Small intestine (tissue), 7 donors: ENCODE data around the gene SRSF6. TPM values are rescaled to one million over a fixed set of nuclear protein-coding genes. Genes with fewer than 3 reads are reported as not detected.
"Not testable (repeated sequence)": the region's sequence is repeated elsewhere in the genome, so short reads cannot be mapped to it uniquely, and the experiment has no call there.

Experiments
- DNase-seq, 2 donors: peaks; one replicate each; pipeline versions ENCODE4 v3.0.0 to v3.0.0-alpha.2; 2013
- FAIRE-seq: peaks from 2 replicates; lab custom pipeline; 2012; peaks lifted over from hg19 to GRCh38; lab: Jason Lieb, UNC
- H3K27ac ChIP-seq, 3 donors: one replicate each; pipeline ENCODE4 v1.5.1; 2013; ENCODE audit warnings: low read length in 2 of 3, mild to moderate bottlenecking in 2 of 3, control low read depth in 1 of 3, inconsistent platforms in 1 of 3, low read depth in 1 of 3, moderate library complexity in 1 of 3
- H3K27me3 ChIP-seq, 3 donors: one replicate each; pipeline ENCODE4 v1.6.1; 2013; ENCODE audit warnings: low read length in 3 of 3, inconsistent platforms in 1 of 3; ENCODE audit not compliant: control insufficient read depth in 3 of 3, insufficient read depth in 3 of 3
- H3K36me3 ChIP-seq, 3 donors: one replicate each; pipeline ENCODE4 v1.6.1; 2013; ENCODE audit warnings: low read length in 3 of 3, inconsistent platforms in 1 of 3, low read depth in 1 of 3, mild to moderate bottlenecking in 1 of 3, moderate library complexity in 1 of 3; ENCODE audit not compliant: control insufficient read depth in 3 of 3, insufficient read depth in 2 of 3
- H3K4me1 ChIP-seq, 3 donors: one replicate each; pipeline ENCODE4 v1.6.1; 2013; ENCODE audit warnings: low read length in 2 of 3, inconsistent platforms in 1 of 3, low read depth in 1 of 3, mild to moderate bottlenecking in 1 of 3, moderate library complexity in 1 of 3; ENCODE audit not compliant: control insufficient read depth in 3 of 3, insufficient read depth in 2 of 3
- H3K4me3 ChIP-seq, 3 donors: one replicate each; pipeline ENCODE4 v1.5.1; 2013; ENCODE audit warnings: low read length in 3 of 3, control low read depth in 1 of 3, inconsistent platforms in 1 of 3, low read depth in 1 of 3, mild to moderate bottlenecking in 1 of 3, moderate library complexity in 1 of 3
- H3K9me3 ChIP-seq, 2 donors: one replicate each; pipeline ENCODE4 v1.6.1; 2013; ENCODE audit warnings: low read depth in 1 of 2, low read length in 1 of 2; ENCODE audit not compliant: control insufficient read depth in 2 of 2, insufficient read depth in 1 of 2
- WGBS, 3 donors: extraction: QIAGEN DNeasy Blood & Tissue Kit; methylation state at CpG; one replicate each; pipeline ENCODE4 v1.1.7; 2013; 5-methylcytosine and 5-hydroxymethylcytosine counted together
- polyA plus RNA-seq, 4 donors: library from polyadenylated mRNA; stranded (reverse) in 3 of 4; unstranded in 1 of 4; fragments of 200-250 nt in 3 of 4; fragments of 120-200 nt in 1 of 4; gene quantifications; one replicate each; pipeline versions ENCODE4 v1.2.1 to v1.2.3, GENCODE V29; 2013
- donor health status: healthy with polysubstance abuse.
- donor health status: control.
- donor health status: control.
- donor health status: Bipolar disorder and iron deficiency.
- donor health status: healthy.

SRSF6 gene
- polyA plus RNA-seq, 4 donors = 42.4 to 204 (median 73.8) TPM

- not testable (repeated sequence) for H3K27ac ChIP-seq, H3K36me3 ChIP-seq, H3K4me1 ChIP-seq, DNase-seq, H3K9me3 ChIP-seq, H3K27me3 ChIP-seq, H3K4me3 ChIP-seq, FAIRE-seq
- WGBS, 3 donors = 79 to 84% (median 83%) methylated on average over 7 of the region's 7 CpGs
Observed at GRCh38 chr20:43420913-43421312, 36.8 kb upstream of the SRSF6 start.

DNA sequence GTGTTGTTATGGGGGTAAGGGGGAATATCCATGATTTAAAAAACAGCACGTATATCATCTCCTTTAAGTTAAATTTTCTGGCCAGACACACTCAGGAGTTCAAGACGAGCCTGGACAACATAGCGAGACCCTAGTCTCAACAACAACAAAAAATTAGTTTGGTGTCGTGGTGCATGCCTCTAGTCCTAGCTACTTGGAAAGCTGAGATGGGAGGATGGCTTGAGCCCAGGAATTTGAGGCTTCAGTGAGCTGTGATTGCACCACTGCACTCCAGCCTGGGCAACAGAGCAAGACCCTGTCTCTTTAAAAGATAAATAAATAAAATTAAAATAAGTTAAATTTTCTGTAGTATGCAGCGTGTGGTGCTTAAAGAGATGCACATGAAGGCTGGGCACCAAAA, 31.5 kb upstream of the SRSF6 start:
- no peak for FAIRE-seq
- Histone ChIP-seq H3K9me3 (no peaks in the 10 kb centered on the region), H3K27me3 (peaks cover 0 to 6% (median 0%) of the 10 kb centered on the region in 3 donors), H3K4me3 (no peak overlapping the region), H3K27ac (no peak overlapping the region), H3K4me1 (no peaks in the 10 kb centered on the region), H3K36me3 (no peaks in the 10 kb centered on the region)
- WGBS, 3 donors = 83 to 87% (median 85%) methylated on average over 5 of the region's 5 CpGs
- no peak for DNase-seq

GRCh38 chr20:43430265-43431133, 27.2 kb upstream of the SRSF6 start:
- WGBS, 3 donors = 46 to 55% (median 51%) methylated on average over 10 of the region's 10 CpGs
- no peak overlapping the region for H3K4me3 ChIP-seq
- H3K4me1 ChIP-seq = no peaks in the 10 kb centered on the region
- H3K27me3 ChIP-seq = peaks cover 0 to 11% (median 0%) of the 10 kb centered on the region in 3 donors
- FAIRE-seq = no peak
- H3K27ac ChIP-seq = no peak overlapping the region
- no peak for DNase-seq
- no peaks in the 10 kb centered on the region for H3K9me3 ChIP-seq
- H3K36me3 ChIP-seq = no peaks in the 10 kb centered on the region

- no peak for FAIRE-seq
- Histone ChIP-seq H3K27ac (no peak overlapping the region), H3K4me1 (no peaks in the 10 kb centered on the region), H3K4me3 (no peak overlapping the region), H3K9me3 (no peaks in the 10 kb centered on the region), H3K36me3 (no peaks in the 10 kb centered on the region), H3K27me3 (peaks cover 0 to 11% (median 0%) of the 10 kb centered on the region in 3 donors)
- WGBS, 3 donors = 54 to 67% (median 54%) methylated on average over 7 of the region's 7 CpGs
- DNase-seq = no peak
Observed at GRCh38 chr20:43431134-43431519, 26.6 kb upstream of the SRSF6 start.

DNA sequence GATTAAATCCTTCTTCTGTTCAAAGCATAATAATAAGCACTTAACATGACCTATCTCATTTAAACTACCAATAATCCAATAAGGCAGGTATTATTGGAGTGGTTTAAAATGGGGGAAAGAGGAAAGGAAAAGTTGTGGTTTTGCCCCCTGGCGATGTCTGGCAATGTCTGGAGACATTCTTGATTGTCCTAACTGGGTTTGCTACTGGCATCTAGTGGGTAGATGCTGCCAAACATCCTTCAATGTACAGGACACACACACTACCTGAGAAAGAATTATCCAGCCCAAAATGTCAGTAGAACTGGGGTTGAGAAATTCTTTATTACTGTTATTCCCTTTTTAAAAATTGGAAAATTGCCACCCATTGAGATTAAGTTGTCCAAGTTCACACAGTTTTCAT, 25.2 kb upstream of the SRSF6 start:
- Histone ChIP-seq H3K36me3 (no peaks in the 10 kb centered on the region), H3K4me1 (no peaks in the 10 kb centered on the region), H3K27ac (no peak overlapping the region), H3K27me3 (peaks cover 0 to 12% (median 0%) of the 10 kb centered on the region in 3 donors), H3K9me3 (no peaks in the 10 kb centered on the region), H3K4me3 (no peak overlapping the region)
- no peak for DNase-seq
- no peak for FAIRE-seq
- 71 to 76% (median 75%) methylated on average over 1 of the region's 1 CpG for WGBS, 3 donors

GRCh38 chr20:43433250-43433854, 24.3 kb upstream of the SRSF6 start:
- 83 to 86% (median 85%) methylated on average over 4 of the region's 4 CpGs for WGBS, 3 donors
- no peak overlapping the region for H3K27ac ChIP-seq

GRCh38 chr20:43434565-43434964, 23.1 kb upstream of the SRSF6 start:
- Histone ChIP-seq H3K27me3 (peaks cover 0 to 12% (median 0%) of the 10 kb centered on the region in 3 donors), H3K27ac (no peak overlapping the region), H3K36me3 (no peaks in the 10 kb centered on the region), H3K9me3 (no peaks in the 10 kb centered on the region), H3K4me3 (no peak overlapping the region), H3K4me1 (no peaks in the 10 kb centered on the region)
- 88 to 93% (median 92%) methylated on average over 6 of the region's 6 CpGs for WGBS, 3 donors
- FAIRE-seq = no peak
- no peak for DNase-seq

More at GRCh38 chr20:43433250-43433854, 24.3 kb upstream of the SRSF6 start:
- Histone ChIP-seq H3K27me3 (peaks cover 0 to 12% (median 0%) of the 10 kb centered on the region in 3 donors), H3K9me3 (no peaks in the 10 kb centered on the region), H3K4me1 (no peaks in the 10 kb centered on the region), H3K36me3 (no peaks in the 10 kb centered on the region), H3K4me3 (no peak overlapping the region)
- FAIRE-seq (no peak), DNase-seq (no peak)

- Histone ChIP-seq H3K36me3 (no peaks in the 10 kb centered on the region), H3K27ac (no peak overlapping the region), H3K4me3 (no peak overlapping the region), H3K27me3 (peaks cover 0 to 1% (median 0%) of the 10 kb centered on the region in 3 donors), H3K9me3 (no peaks in the 10 kb centered on the region), H3K4me1 (no peaks in the 10 kb centered on the region)
- WGBS, 3 donors = 70 to 74% (median 72%) methylated on average over 7 of the region's 7 CpGs
- DNase-seq = no peak
- FAIRE-seq = no peak
Observed at GRCh38 chr20:43438578-43439316, 18.9 kb upstream of the SRSF6 start.
